HEK293 (cell line): Measurements from ENCODE around the gene MICAL3.
A peak's percentile ranks its signal among the peaks of the same experiment; 100 is the strongest.

Source experiments
- CTCF ChIA-PET: fragments of 350-600 bp; formaldehyde crosslinking; extraction: SDS; loops from one replicate; lab custom pipeline; 2021; ENCODE audit warnings: antibody characterized with exemption; lab: Yijun Ruan, JAX
- POLR2A ChIA-PET: fragments of 300-600 bp; formaldehyde crosslinking; extraction: SDS; loops from one replicate; lab custom pipeline; 2020; ENCODE audit warnings: antibody characterized with exemption, inconsistent platforms; lab: Yijun Ruan, JAX
- H3K27ac ChIP-seq: fragments of 200-500 bp; sonication (Bioruptor generic); 2 replicates; pipeline ENCODE4 v1.5.1; 2014; ENCODE audit warnings: low read depth, low read length, control low read depth, inconsistent platforms; ENCODE audit errors: extremely low read depth
- H3K36me3 ChIP-seq, 2 experiments: fragments of 200-500 bp in 1 of 2; sonication (Bioruptor generic) in 1 of 2; 1 replicate in 1 of 2; 2 replicates in 1 of 2; pipeline ENCODE4 v1.5.1; 2014 to 2017; ENCODE audit warnings: inconsistent platforms in 2 of 2, low read length in 2 of 2; ENCODE audit not compliant: control insufficient read depth in 2 of 2, insufficient read depth in 1 of 2
- H3K4me1 ChIP-seq: fragments of 200-500 bp; sonication (Bioruptor generic); 2 replicates; pipeline ENCODE4 v1.5.1; 2014; ENCODE audit warnings: mild to moderate bottlenecking, low read length, inconsistent platforms; ENCODE audit not compliant: control insufficient read depth, insufficient read depth
- H3K4me3 ChIP-seq: 2 replicates; pipeline ENCODE4 v1.5.1; 2011; ENCODE audit warnings: low read depth, mild to moderate bottlenecking, control low read depth, low read length, moderate library complexity
- H3K9me3 ChIP-seq: fragments of 200-500 bp; sonication (Bioruptor generic); 2 replicates; pipeline ENCODE4 v1.5.1; 2014; ENCODE audit warnings: low read depth, low read length, inconsistent platforms; ENCODE audit not compliant: control insufficient read depth, insufficient read depth
- AEBP2 ChIP-seq: fragments of 450-650 bp; formaldehyde crosslinking; IDR thresholded peaks from 2 replicates; pipeline ENCODE4 v1.5.1; 2016; ENCODE audit warnings: missing biosample characterization, missing genetic modification characterization, borderline replicate concordance
- ATF2 ChIP-seq: fragments of 450-650 bp; formaldehyde crosslinking; IDR thresholded peaks from 2 replicates; pipeline ENCODE4 v1.5.1; 2016; ENCODE audit warnings: missing biosample characterization, missing genetic modification characterization, low read depth
- GLIS2 ChIP-seq: fragments of 450-650 bp; formaldehyde crosslinking; IDR thresholded peaks from 2 replicates; pipeline ENCODE4 v1.5.1; 2016; ENCODE audit warnings: missing biosample characterization, missing genetic modification characterization
- ZBTB17 ChIP-seq: fragments of 450-650 bp; formaldehyde crosslinking; IDR thresholded peaks from 2 replicates; pipeline ENCODE4 v1.5.1; 2016; ENCODE audit warnings: missing biosample characterization, missing genetic modification characterization
- ZBTB48 ChIP-seq: fragments of 450-650 bp; formaldehyde crosslinking; IDR thresholded peaks from 2 replicates; pipeline ENCODE4 v1.5.1; 2016; ENCODE audit warnings: missing biosample characterization, missing genetic modification characterization
- ZNF146 ChIP-seq: fragments of 450-650 bp; formaldehyde crosslinking; IDR thresholded peaks from 2 replicates; pipeline ENCODE4 v1.5.1; 2016; ENCODE audit warnings: missing biosample characterization, missing genetic modification characterization
- ZNF174 ChIP-seq: fragments of 450-650 bp; formaldehyde crosslinking; IDR thresholded peaks from 2 replicates; pipeline ENCODE4 v1.5.0; 2017; ENCODE audit warnings: missing biosample characterization, mild to moderate bottlenecking, missing genetic modification characterization
- ZNF302 ChIP-seq: fragments of 450-650 bp; formaldehyde crosslinking; IDR thresholded peaks from 2 replicates; pipeline ENCODE4 v1.5.1; 2016; ENCODE audit warnings: missing biosample characterization, missing genetic modification characterization, low read depth
- ZNF600 ChIP-seq: fragments of 450-650 bp; formaldehyde crosslinking; IDR thresholded peaks from 2 replicates; pipeline ENCODE4 v1.5.1; 2016; ENCODE audit warnings: missing biosample characterization, missing genetic modification characterization
- ZNF623 ChIP-seq: fragments of 450-650 bp; formaldehyde crosslinking; IDR thresholded peaks from 2 replicates; pipeline ENCODE4 v1.5.1; 2016; ENCODE audit warnings: missing biosample characterization, missing genetic modification characterization
- ZNF624 ChIP-seq: fragments of 450-650 bp; formaldehyde crosslinking; IDR thresholded peaks from 2 replicates; pipeline ENCODE4 v1.5.1; 2017; ENCODE audit warnings: missing biosample characterization, missing genetic modification characterization
- ZNF654 ChIP-seq: fragments of 450-650 bp; formaldehyde crosslinking; IDR thresholded peaks from 2 replicates; pipeline ENCODE4 v1.5.1; 2016; ENCODE audit warnings: low read depth, missing biosample characterization, missing genetic modification characterization
- ZNF776 ChIP-seq: fragments of 450-650 bp; formaldehyde crosslinking; IDR thresholded peaks from 2 replicates; pipeline ENCODE4 v1.5.0; 2017; ENCODE audit warnings: missing biosample characterization, missing genetic modification characterization, borderline replicate concordance
- ZNF792 ChIP-seq: fragments of 450-650 bp; formaldehyde crosslinking; IDR thresholded peaks from 2 replicates; pipeline ENCODE4 v1.5.1; 2016; ENCODE audit warnings: missing biosample characterization, missing genetic modification characterization
- ZSCAN23 ChIP-seq: fragments of 450-650 bp; formaldehyde crosslinking; IDR thresholded peaks from 2 replicates; pipeline ENCODE4 v1.5.1; 2016; ENCODE audit warnings: missing biosample characterization, missing genetic modification characterization
- ZSCAN4 ChIP-seq: fragments of 450-650 bp; formaldehyde crosslinking; IDR thresholded peaks from 2 replicates; pipeline ENCODE4 v1.5.1; 2017; ENCODE audit warnings: missing biosample characterization, missing genetic modification characterization
- TF ChIP-seq, protein P1 (sequence below): fragments of 450-650 bp; formaldehyde crosslinking; IDR thresholded peaks from 2 replicates; pipeline ENCODE4 v1.5.1; 2016; ENCODE audit warnings: missing biosample characterization, missing genetic modification characterization

Gene MICAL3

GRCh38 chr22:17876306-17876831, 148.0 kb downstream of the MICAL3 start (continued):
- TF ChIP-seq ZNF174 (tag by site-specific recombination) (no peak), ZNF624 (no peak), GLIS2 (tag by site-specific recombination) (peak; percentile 31; the same call in 1 of the 2 replicates), ZBTB48 (tag by site-specific recombination) (peak; percentile 58)
- TF ChIP-seq, all 188 proteins: peak for 7

DNA sequence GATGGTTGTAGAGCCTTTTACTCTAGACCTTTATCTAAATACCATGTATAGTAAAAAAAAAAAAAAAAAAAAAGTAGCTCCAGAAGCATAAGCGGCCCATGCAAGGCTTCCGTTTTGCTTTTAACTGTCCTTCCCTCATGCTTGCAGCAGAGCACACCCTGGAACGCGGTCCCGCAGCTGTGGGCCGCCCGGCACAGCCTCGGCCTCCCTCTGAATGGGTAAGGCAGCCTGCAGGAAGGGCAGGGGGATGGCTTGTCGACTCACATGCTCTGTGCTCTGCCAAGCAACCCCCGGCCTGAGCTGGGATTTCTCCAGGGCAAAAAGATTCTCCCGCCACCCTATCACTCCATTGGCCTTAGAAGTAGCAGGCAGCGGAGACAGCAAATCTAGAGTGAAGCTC, 148.7 kb downstream of the MICAL3 start:
- H3K36me3 ChIP-seq = peaks cover 0 to 78% of the 10 kb centered on the region in 2 experiments; a peak in 2 of 3 replicates
- ChIA-PET POLR2A (no interaction called here), CTCF (interaction anchor here (0.9 to 2.0 kb wide), 4 partner anchors 16 to 200 kb away, joined by 3 to 19 read pairs (median 8); no protein-coding TSS in a partner anchor)
- no peak overlapping the region for H3K4me3 ChIP-seq
- H3K27ac ChIP-seq = no peak overlapping the region
- no peaks in the 10 kb centered on the region for H3K4me1 ChIP-seq
- TF ChIP-seq ZNF146 = no peak
- TF ChIP-seq ZNF600 (tag by site-specific recombination) = no peak
- no peak for TF ChIP-seq ZNF654 (tag by site-specific recombination)
- TF ChIP-seq ZSCAN4 (tag by site-specific recombination) = no peak
- TF ChIP-seq ZNF623 (tag by site-specific recombination) = no peak
- TF ChIP-seq ZNF792 (tag by site-specific recombination) = no peak
- TF ChIP-seq ATF2 = no peak
- TF ChIP-seq, protein P1, sequence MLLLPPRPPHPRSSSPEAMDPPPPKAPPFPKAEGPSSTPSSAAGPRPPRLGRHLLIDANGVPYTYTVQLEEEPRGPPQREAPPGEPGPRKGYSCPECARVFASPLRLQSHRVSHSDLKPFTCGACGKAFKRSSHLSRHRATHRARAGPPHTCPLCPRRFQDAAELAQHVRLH (tag by site-specific recombination) = no peak
- no peak for TF ChIP-seq ZBTB17 (tag by site-specific recombination)
- TF ChIP-seq ZNF776 (tag by site-specific recombination) = no peak
- no peak for TF ChIP-seq AEBP2
- no peaks in the 10 kb centered on the region for H3K9me3 ChIP-seq

GRCh38 chr22:17875156-17875555, 149.2 kb downstream of the MICAL3 start:
- ChIA-PET POLR2A (no interaction called here), CTCF (interaction anchor here (1.3 to 2.0 kb wide), 3 partner anchors 17 to 201 kb away, joined by 6 to 19 read pairs (median 11); no protein-coding TSS in a partner anchor)
- no peaks in the 10 kb centered on the region for H3K9me3 ChIP-seq
- H3K36me3 ChIP-seq = peaks cover 0 to 78% of the 10 kb centered on the region in 2 experiments; a peak in 2 of 3 replicates
- H3K4me3 ChIP-seq = no peak overlapping the region
- H3K4me1 ChIP-seq = no peaks in the 10 kb centered on the region
- TF ChIP-seq ZNF302 (no peak), ZSCAN23 (no peak)
- no peak overlapping the region for H3K27ac ChIP-seq
